WERI-Rb-1 (cell line): ENCODE data around the gene MRPL36.

Experiments
- DNase-seq: peaks from one replicate; pipeline ENCODE4 v3.0.0-alpha.2; 2020
- H3K27ac ChIP-seq: fragments of 250-450 bp; sonication (Bioruptor Pico); 2 replicates; pipeline ENCODE4 v1.5.1; 2020; ENCODE audit warnings: mild to moderate bottlenecking, moderate library complexity
- H3K27me3 ChIP-seq: fragments of 250-450 bp; sonication (Bioruptor Pico); 2 replicates; pipeline ENCODE4 v1.5.1; 2021; ENCODE audit warnings: mild to moderate bottlenecking, low read depth, moderate library complexity; ENCODE audit not compliant: insufficient read depth, severe bottlenecking
- H3K36me3 ChIP-seq: fragments of 250-450 bp; sonication (Bioruptor Pico); 2 replicates; pipeline ENCODE4 v1.5.1; 2020; ENCODE audit warnings: mild to moderate bottlenecking, moderate library complexity
- H3K4me3 ChIP-seq: 2 replicates; pipeline ENCODE4 v1.5.1; 2011; ENCODE audit warnings: low read depth, mild to moderate bottlenecking, control low read depth, low read length
- H3K9me3 ChIP-seq: fragments of 250-450 bp; sonication (Bioruptor Pico); 2 replicates; pipeline ENCODE4 v1.5.1; 2021; ENCODE audit warnings: mild to moderate bottlenecking, moderate library complexity; ENCODE audit not compliant: severe bottlenecking
- TF ChIP-seq, protein P1 (sequence below): IDR thresholded peaks from 2 replicates; pipeline ENCODE4 v1.5.1; 2011; ENCODE audit warnings: low read depth, mild to moderate bottlenecking, control low read depth, inconsistent platforms, low read length

Gene MRPL36

DNA sequence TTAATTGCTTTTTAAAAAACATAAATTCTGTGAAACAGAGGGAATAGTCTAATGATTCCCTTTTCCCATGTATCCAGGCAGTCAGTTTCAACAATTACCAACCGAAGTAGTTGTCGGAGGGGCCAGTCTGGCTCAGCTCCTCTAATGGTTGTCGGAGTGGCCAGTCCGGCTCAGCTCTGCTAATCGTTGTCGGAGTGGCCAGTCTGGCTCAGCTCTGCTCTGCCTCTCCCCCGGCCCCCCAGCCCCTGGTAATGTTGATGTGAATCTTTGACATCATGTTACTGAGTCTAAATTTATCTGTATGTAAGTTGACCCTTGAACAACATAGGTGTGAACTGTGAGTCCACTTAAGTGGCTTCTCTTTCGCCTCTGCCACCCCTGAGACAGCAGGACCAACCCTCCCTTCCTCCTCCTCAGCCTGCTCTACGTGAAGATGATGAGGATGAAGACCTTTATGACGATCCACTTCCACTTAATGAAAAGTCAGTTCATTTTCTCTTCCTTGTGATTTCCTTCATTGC is 11.0 kb upstream of the MRPL36 start:
- TF ChIP-seq, protein P1, sequence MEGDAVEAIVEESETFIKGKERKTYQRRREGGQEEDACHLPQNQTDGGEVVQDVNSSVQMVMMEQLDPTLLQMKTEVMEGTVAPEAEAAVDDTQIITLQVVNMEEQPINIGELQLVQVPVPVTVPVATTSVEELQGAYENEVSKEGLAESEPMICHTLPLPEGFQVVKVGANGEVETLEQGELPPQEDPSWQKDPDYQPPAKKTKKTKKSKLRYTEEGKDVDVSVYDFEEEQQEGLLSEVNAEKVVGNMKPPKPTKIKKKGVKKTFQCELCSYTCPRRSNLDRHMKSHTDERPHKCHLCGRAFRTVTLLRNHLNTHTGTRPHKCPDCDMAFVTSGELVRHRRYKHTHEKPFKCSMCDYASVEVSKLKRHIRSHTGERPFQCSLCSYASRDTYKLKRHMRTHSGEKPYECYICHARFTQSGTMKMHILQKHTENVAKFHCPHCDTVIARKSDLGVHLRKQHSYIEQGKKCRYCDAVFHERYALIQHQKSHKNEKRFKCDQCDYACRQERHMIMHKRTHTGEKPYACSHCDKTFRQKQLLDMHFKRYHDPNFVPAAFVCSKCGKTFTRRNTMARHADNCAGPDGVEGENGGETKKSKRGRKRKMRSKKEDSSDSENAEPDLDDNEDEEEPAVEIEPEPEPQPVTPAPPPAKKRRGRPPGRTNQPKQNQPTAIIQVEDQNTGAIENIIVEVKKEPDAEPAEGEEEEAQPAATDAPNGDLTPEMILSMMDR = no peak
- peaks cover 95% of the 10 kb centered on the region for H3K36me3 ChIP-seq
- H3K9me3 ChIP-seq = no peaks in the 10 kb centered on the region
- H3K27me3 ChIP-seq = no peaks in the 10 kb centered on the region
- no peak for DNase-seq
- no peak overlapping the region for H3K27ac ChIP-seq
- no peak overlapping the region for H3K4me3 ChIP-seq

GRCh38 chr5:1809416-1810035 is 9.9 kb upstream of the MRPL36 start:
- peaks cover 95% of the 10 kb centered on the region for H3K36me3 ChIP-seq
- no peaks in the 10 kb centered on the region for H3K9me3 ChIP-seq
- DNase-seq = no peak
- no peak overlapping the region for H3K4me3 ChIP-seq
- TF ChIP-seq, protein P1 = no peak
- no peaks in the 10 kb centered on the region for H3K27me3 ChIP-seq
- no peak overlapping the region for H3K27ac ChIP-seq

DNA sequence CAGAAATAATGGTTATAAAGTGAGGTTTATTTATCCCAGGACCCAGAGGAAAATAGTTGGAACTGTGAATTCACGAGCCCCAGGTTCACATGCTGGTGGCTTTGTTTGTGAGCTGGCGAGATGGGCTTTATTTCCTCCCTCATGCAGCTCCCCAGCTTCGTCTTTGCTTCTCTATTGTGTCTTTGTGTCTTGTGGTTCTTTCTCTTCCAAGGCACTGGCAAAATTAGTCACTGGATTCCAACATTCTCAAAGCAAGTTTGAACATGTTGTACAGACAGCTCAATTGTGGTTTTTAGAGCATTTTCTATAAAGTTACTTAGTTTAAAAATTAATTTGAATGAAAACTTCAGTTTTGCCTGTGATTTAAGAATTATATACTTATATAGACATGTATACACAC is 8.8 kb upstream of the MRPL36 start:
- Histone ChIP-seq H3K4me3 (no peak overlapping the region), H3K36me3 (peaks cover 95% of the 10 kb centered on the region), H3K27me3 (no peaks in the 10 kb centered on the region), H3K27ac (no peak overlapping the region), H3K9me3 (no peaks in the 10 kb centered on the region)
- no peak for DNase-seq
- TF ChIP-seq, protein P1 = no peak

DNA sequence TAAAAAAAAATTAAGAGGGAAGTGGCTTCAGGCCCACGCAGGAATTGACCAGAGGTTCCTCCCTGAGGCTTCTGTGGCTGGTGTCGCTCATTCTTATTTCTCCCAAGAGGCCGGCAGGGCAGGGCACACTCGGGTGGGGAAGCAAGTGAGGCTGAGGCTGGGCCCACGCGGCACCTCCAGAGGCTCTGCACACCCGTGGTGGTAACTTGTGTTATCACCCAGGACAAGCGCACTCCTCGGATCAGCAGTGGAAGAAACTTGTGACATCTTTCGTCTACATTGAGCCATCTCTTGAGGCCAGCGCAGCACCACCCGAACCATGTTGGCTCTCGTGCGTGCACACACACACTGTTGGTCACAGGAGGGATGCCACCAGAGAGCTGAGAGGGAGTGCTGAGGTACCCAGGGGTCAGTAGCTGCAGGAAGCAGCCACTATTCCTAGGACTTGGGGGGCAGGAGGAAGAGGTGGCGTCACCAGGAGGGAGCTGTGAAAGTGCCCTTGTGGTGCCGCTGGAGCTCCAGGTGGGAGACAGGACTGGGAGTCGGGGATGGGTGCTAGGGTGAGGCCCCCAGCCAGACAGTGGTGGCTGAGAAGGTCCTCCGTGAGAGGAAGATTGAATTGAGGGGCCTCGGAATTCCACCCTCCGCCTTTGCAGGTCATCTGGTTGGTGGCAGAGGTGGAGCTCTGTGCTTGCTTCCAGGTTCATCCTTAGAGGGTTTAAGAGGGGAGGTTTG is 8.0 kb upstream of the MRPL36 start:
- Histone ChIP-seq H3K4me3 (no peak overlapping the region), H3K27me3 (no peaks in the 10 kb centered on the region), H3K36me3 (peaks cover 97% of the 10 kb centered on the region), H3K27ac (no peak overlapping the region), H3K9me3 (no peaks in the 10 kb centered on the region)
- no peak for DNase-seq
- TF ChIP-seq, protein P1 = no peak

GRCh38 chr5:1806974-1807373 is 7.3 kb upstream of the MRPL36 start:
- TF ChIP-seq, protein P1 = no peak
- H3K27me3 ChIP-seq = no peaks in the 10 kb centered on the region
- no peak for DNase-seq
- H3K27ac ChIP-seq = no peak overlapping the region
- peaks cover 97% of the 10 kb centered on the region for H3K36me3 ChIP-seq
- H3K4me3 ChIP-seq = no peak overlapping the region
- H3K9me3 ChIP-seq = no peaks in the 10 kb centered on the region
